GM12878 (cell line): ENCODE data around the gene FOXP1. TPM values are rescaled to one million over a fixed set of nuclear protein-coding genes. Genes with fewer than 3 reads are reported as not detected.

Experiments
- ATAC-seq: fragments of 200-7000 bp; cut with Tn5 transposase; 3 replicates; pipeline ENCODE4 v1.9.1; 2020; ENCODE audit warnings: mild to moderate bottlenecking, moderate library complexity
- BruUV-seq: library from RNA; stranded (reverse); fragments of 400-500 nt; replicated peaks from 2 replicates; lab custom pipeline; 2021; lab: Mats Ljungman, UMichigan
- CTCF ChIA-PET: fragments of 300-600 bp; sonication (Branson Sonifier 250); formaldehyde crosslinking; extraction: SDS; loops from one replicate; lab custom pipeline; 2021; ENCODE audit warnings: inconsistent platforms; lab: Yijun Ruan, JAX
- POLR2A ChIA-PET: fragments of 350-600 bp; formaldehyde crosslinking; extraction: SDS; loops from one replicate; lab custom pipeline; 2021; ENCODE audit warnings: inconsistent platforms; lab: Charles Lee
- RAD21 ChIA-PET: fragments of 300-600 bp; sonication (Branson Sonifier 250); formaldehyde crosslinking; loops from one replicate; lab custom pipeline; 2023; ENCODE audit warnings: antibody characterized with exemption; ENCODE audit not compliant: unreplicated experiment; lab: Charles Lee
- SMC1A ChIA-PET: fragments of 300-600 bp; sonication (Branson Sonifier 250); formaldehyde crosslinking; loops from one replicate; lab custom pipeline; 2023; ENCODE audit not compliant: unreplicated experiment, uncharacterized antibody; lab: Charles Lee
- DNase-seq: peaks from one replicate; pipeline ENCODE4 v3.0.0-alpha.2; 2011; ENCODE audit warnings: low read depth, low spot score
- FAIRE-seq: peaks from 3 replicates; lab custom pipeline; 2011; peaks lifted over from hg19 to GRCh38; lab: Jason Lieb, UNC
- H2AFZ ChIP-seq: 2 replicates; pipeline ENCODE4 v1.6.0; 2011; ENCODE audit warnings: low read depth, low read length, control low read depth; ENCODE audit not compliant: control insufficient read depth
- H3K27ac ChIP-seq: 2 replicates; pipeline ENCODE4 v1.5.1; 2011; ENCODE audit warnings: control low read depth; ENCODE audit not compliant: control insufficient read depth, insufficient read depth
- H3K27me3 ChIP-seq, 2 experiments: replicated peaks in 1 of 2; 2 replicates each; pipeline versions ENCODE4 v1.6.0 to v1.6.1; 2011; ENCODE audit warnings: low read length in 1 of 2; ENCODE audit not compliant: control insufficient read depth in 2 of 2, insufficient read depth in 2 of 2
- H3K36me3 ChIP-seq, 2 experiments: 2 replicates each; pipeline ENCODE4 v1.5.1; 2011; ENCODE audit warnings: low read length in 1 of 2; ENCODE audit not compliant: control insufficient read depth in 2 of 2, insufficient read depth in 2 of 2
- H3K4me1 ChIP-seq: 2 replicates; pipeline ENCODE4 v1.6.1; 2011; ENCODE audit warnings: mild to moderate bottlenecking, low read length, moderate library complexity, mixed read lengths; ENCODE audit not compliant: control insufficient read depth, insufficient read depth
- H3K4me2 ChIP-seq: 2 replicates; pipeline ENCODE4 v1.6.0; 2011; ENCODE audit warnings: control low read depth; ENCODE audit not compliant: control insufficient read depth, insufficient read depth
- H3K4me3 ChIP-seq: fragments of 200-600 bp; sonication (generic); 2 replicates; pipeline ENCODE4 v1.5.1; 2016
- H3K79me2 ChIP-seq: 2 replicates; pipeline ENCODE4 v1.6.0; 2011; ENCODE audit warnings: low read length; ENCODE audit not compliant: control insufficient read depth, insufficient read depth
- H3K9ac ChIP-seq: 2 replicates; pipeline ENCODE4 v1.8.0; 2011; ENCODE audit warnings: low read length, control low read depth, mixed read lengths; ENCODE audit not compliant: control insufficient read depth, insufficient read depth
- H3K9me3 ChIP-seq: replicated peaks from 3 replicates; pipeline ENCODE4 v1.5.1; 2011; ENCODE audit warnings: mild to moderate bottlenecking, low read length; ENCODE audit not compliant: control insufficient read depth, insufficient read depth
- H4K20me1 ChIP-seq: 2 replicates; pipeline ENCODE4 v1.6.0; 2011; ENCODE audit not compliant: control insufficient read depth, insufficient read depth
- E2F4 ChIP-seq: IDR thresholded peaks from 2 replicates; pipeline ENCODE4 v1.6.1; 2012; ENCODE audit warnings: low read depth, low read length, improper control_type of control experiment
- HDAC6 ChIP-seq: fragments of 200-600 bp; sonication (generic); IDR thresholded peaks from one replicate; pipeline ENCODE4 v1.8.0; 2017; ENCODE audit warnings: antibody characterized with exemption; ENCODE audit not compliant: unreplicated experiment
- MTA2 ChIP-seq: fragments of 450-650 bp; IDR thresholded peaks from 2 replicates; pipeline ENCODE4 v1.6.1; 2016; ENCODE audit warnings: low read depth, mild to moderate bottlenecking, moderate library complexity
- POU2F2 ChIP-seq: IDR thresholded peaks from 3 replicates; pipeline ENCODE4 v1.6.1; 2011; ENCODE audit warnings: low read depth, mild to moderate bottlenecking, low read length, borderline replicate concordance
- STAT3 ChIP-seq: IDR thresholded peaks from 2 replicates; pipeline ENCODE4 v1.6.1; 2011; ENCODE audit warnings: low read depth, low read length, improper control_type of control experiment
- ZBTB33 ChIP-seq: fragments of 450-650 bp; IDR thresholded peaks from 2 replicates; pipeline ENCODE4 v1.6.1; 2017; ENCODE audit warnings: mild to moderate bottlenecking
- WGBS: methylation state at CpG from one replicate; pipeline ENCODE4 v1.1.6; 2016; ENCODE audit warnings: low lambda C conversion rate; ENCODE audit not compliant: insufficient replicate concordance, insufficient coverage; ENCODE audit errors: missing lambda C conversion rate; 5-methylcytosine and 5-hydroxymethylcytosine counted together
- in situ Hi-C: fragments of 300-500 bp; cut with MboI; formaldehyde crosslinking; loops from 9 replicates; pipeline ENCODE4 v1.14.3; 2018; ENCODE audit warnings: mixed read lengths
- intact Hi-C: fragments of 100-400 bp; cut with micrococcal nuclease; formaldehyde crosslinking; loops from one replicate; pipeline ENCODE4 v1.14.2; 2022; ENCODE audit not compliant: unreplicated experiment
- polyA plus RNA-seq, 11 experiments: library from polyadenylated mRNA; depleted of rRNA in 4 of 11; unstranded in 6 of 11; stranded (reverse) in 5 of 11; fragments of >200 nt; fragmentation: Nextera tagmentation in 4 of 11; fragmentation: Illumina TruSeq in 1 of 11; extraction: Ambion mirVana in 4 of 11; extraction: Trizol in 1 of 11; gene quantifications; 1 replicate in 1 of 11; 2 replicates in 10 of 11; pipeline versions ENCODE4 v1.2.1 to v1.2.3, GENCODE V29; 2011 to 2016; ENCODE audit warnings: inconsistent platforms in 2 of 11, missing spikeins in 2 of 11, low read depth in 1 of 11
- total RNA-seq, 4 experiments: library from RNA; depleted of rRNA in 3 of 4; stranded (reverse); fragments of >200 nt in 3 of 4; fragmentation: Illumina TruSeq in 1 of 4; extraction: Trizol in 1 of 4; gene quantifications; 2 replicates each; pipeline versions ENCODE4 v1.2.1 to v1.2.3, GENCODE V29; 2013 to 2021

FOXP1 gene
- total and polyA plus RNA-seq, 10 of the 15 experiments (the other 5 are each of a cell fraction or from before 2014, with no cell fraction given), result 0.05 to 1.6 (median 0.20) TPM; not detected in 1

- Histone ChIP-seq H4K20me1 (no peaks in the 10 kb centered on the region), H3K79me2 (no peaks in the 10 kb centered on the region), H3K36me3 (no peaks in the 10 kb centered on the region), H3K4me3 (peak overlapping the region; percentile 67), H3K4me2 (peak overlapping the region; percentile 84), H2AFZ (peak overlapping the region; percentile 34), H3K9me3 (no peaks in the 10 kb centered on the region), H3K27ac (no peak overlapping the region), H3K27me3 (peaks cover 12 to 34% of the 10 kb centered on the region in 2 experiments), H3K4me1 (peaks cover 9% of the 10 kb centered on the region), H3K9ac (peak overlapping the region; percentile 4; the same call in 1 of the 2 replicates)
- ChIA-PET RAD21 (interaction anchor here (0.5 kb wide), 1 partner anchor 589 kb away, joined by 3 read pairs; no protein-coding TSS in a partner anchor), CTCF (no interaction called here), SMC1A (no interaction called here), POLR2A (no interaction called here)
- in situ Hi-C loops, result no loop called here
- DNase-seq, result no peak
- intact Hi-C loops, result loop anchor here (10.0 kb wide), 1 partner anchor 448 kb away; no protein-coding TSS in a partner anchor
- TF ChIP-seq ZBTB33, result no peak
- TF ChIP-seq STAT3, result no peak
- peak; percentile 43 for TF ChIP-seq HDAC6
- TF ChIP-seq MTA2, result no peak
- TF ChIP-seq POU2F2, result 0 out of 3 replicates have a peak, but pooled peaks have one; percentile 32
- no peak for TF ChIP-seq E2F4
- FAIRE-seq, result no peak
- WGBS, result 6% methylated on average over 64 of the region's 84 CpGs
- peak; percentile 38 for ATAC-seq
- BruUV-seq, result no TSS peak
Measured at GRCh38 chr3:71582612-71583565, 639 bp downstream of the FOXP1 start.
